HG03175 (cell line): ENCODE data around the gene FAM107B.
A peak's percentile ranks its signal among the peaks of the same experiment; 100 is the strongest.
"Not testable (repeated sequence)": the region's sequence is repeated elsewhere in the genome, so short reads cannot be mapped to it uniquely, and the experiment has no call there.

Source experiments
- ATAC-seq: cut with Tn5 transposase; IDR thresholded peaks from one replicate; pipeline ENCODE4 v1.9.1; 2021; ENCODE audit warnings: mild to moderate bottlenecking, moderate library complexity; ENCODE audit not compliant: unreplicated experiment

Gene FAM107B

GRCh38 chr10:14604181-14605142 lies 170.2 kb downstream of the FAM107B start:
- peak; percentile 43 for ATAC-seq

GRCh38 chr10:14603534-14604102 lies 171.1 kb downstream of the FAM107B start:
- peak; percentile 14 for ATAC-seq

- no peak for ATAC-seq
Observed at GRCh38 chr10:14602807-14603533, 171.7 kb downstream of the FAM107B start.

- ATAC-seq = peak; percentile 43
Observed at GRCh38 chr10:14601872-14602725, 172.6 kb downstream of the FAM107B start.

GRCh38 chr10:14601326-14601725 lies 173.4 kb downstream of the FAM107B start:
- no peak for ATAC-seq

GRCh38 chr10:14600065-14600464 lies 174.6 kb downstream of the FAM107B start:
- ATAC-seq = no peak

- ATAC-seq = no peak
Observed at GRCh38 chr10:14598809-14599764, 175.6 kb downstream of the FAM107B start.

GRCh38 chr10:14595526-14596182 lies 179.0 kb downstream of the FAM107B start:
- ATAC-seq = no peak

GRCh38 chr10:14594878-14595525 lies 179.7 kb downstream of the FAM107B start:
- ATAC-seq = no peak

GRCh38 chr10:14593806-14594205 lies 180.9 kb downstream of the FAM107B start:
- ATAC-seq = no peak

GRCh38 chr10:14592566-14592965 lies 182.1 kb downstream of the FAM107B start:
- no peak for ATAC-seq

GRCh38 chr10:14592026-14592425 lies 182.7 kb downstream of the FAM107B start:
- no peak for ATAC-seq

GRCh38 chr10:14588938-14589294 lies 185.8 kb downstream of the FAM107B start:
- ATAC-seq = not testable (repeated sequence)

- peak; percentile 79 for ATAC-seq
Observed at GRCh38 chr10:14588084-14588937, 186.4 kb downstream of the FAM107B start.

GRCh38 chr10:14587540-14588083 lies 187.1 kb downstream of the FAM107B start:
- peak; percentile 4 for ATAC-seq

GRCh38 chr10:14586901-14587300 lies 187.8 kb downstream of the FAM107B start:
- ATAC-seq = no peak
